Right atrium auricular region (tissue), 2 donors: ENCODE measurements around the gene ZNF423. TPM values are rescaled to one million over a fixed set of nuclear protein-coding genes. Genes with fewer than 3 reads are reported as not detected.

Experiments
- DNase-seq: peaks from one replicate; pipeline ENCODE4 v3.0.0-alpha.2; 2019; ENCODE audit warnings: low spot score
- H3K27ac ChIP-seq, 2 donors: fragments of 200-600 bp; sonication (generic); 1 replicate in 1 of 2; 2 replicates in 1 of 2; pipeline ENCODE4 v1.5.1; 2016 to 2019
- H3K27me3 ChIP-seq, 2 donors: fragments of 200-600 bp; sonication (generic); one replicate each; pipeline versions ENCODE4 v1.5.1 to v1.6.0; 2017 to 2019
- H3K36me3 ChIP-seq: fragments of 200-600 bp; sonication (generic); one replicate; pipeline ENCODE4 v1.5.1; 2016
- H3K4me1 ChIP-seq, 2 donors: fragments of 200-600 bp; sonication (generic); one replicate each; pipeline versions ENCODE4 v1.5.1 to v1.6.0; 2017 to 2019
- H3K4me3 ChIP-seq, 2 donors: fragments of 200-600 bp; sonication (generic); 1 replicate in 1 of 2; 2 replicates in 1 of 2; pipeline ENCODE4 v1.5.1; 2017 to 2019; ENCODE audit warnings: mild to moderate bottlenecking in 1 of 2, moderate library complexity in 1 of 2
- H3K9me3 ChIP-seq, 2 donors: fragments of 200-600 bp; sonication (generic); one replicate each; pipeline ENCODE4 v1.5.1; 2019
- CTCF ChIP-seq, 2 donors: fragments of 200-600 bp; sonication (generic); IDR thresholded peaks; one replicate each; pipeline ENCODE4 v1.5.1; 2019; ENCODE audit warnings: antibody characterized with exemption in 2 of 2
- total RNA-seq, 2 donors: library from RNA; depleted of rRNA; stranded (reverse); fragments of >200 nt; gene quantifications; one replicate each; pipeline ENCODE4 v1.1.0, GENCODE V29; 2016

The ZNF423 gene
- total RNA-seq, 2 donors from 2014 or later: 8.5 to 10.7 TPM

DNA sequence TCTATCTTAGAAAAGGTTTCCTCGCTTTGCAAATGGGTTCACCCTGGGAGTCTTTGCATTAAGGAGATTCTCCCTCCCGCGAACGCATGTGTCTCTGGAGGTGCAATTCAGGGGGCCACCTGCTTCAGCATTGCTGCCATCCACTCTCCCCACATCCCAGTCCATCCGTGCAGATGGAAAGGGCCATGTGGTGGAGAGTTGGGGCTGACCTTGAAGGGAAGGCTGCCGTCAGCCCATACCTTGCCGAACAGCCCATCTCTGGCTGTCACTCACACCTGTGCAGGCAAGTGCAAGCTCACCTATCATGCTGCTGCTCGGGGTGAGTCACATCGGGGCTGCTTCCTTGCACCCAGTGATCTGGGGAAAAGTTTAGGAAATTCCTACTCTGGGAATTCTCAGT, 106.1 kb downstream of the ZNF423 start:
- Histone ChIP-seq H3K27ac (no peak overlapping the region), H3K4me1 (peaks cover 0 to 22% of the 10 kb centered on the region in 2 donors), H3K4me3 (no peak overlapping the region), H3K36me3 (no peaks in the 10 kb centered on the region), H3K27me3 (no peaks in the 10 kb centered on the region), H3K9me3 (no peaks in the 10 kb centered on the region)
- no peak for TF ChIP-seq CTCF (IDR thresholded peaks at IDR 0.05)
- DNase-seq: no peak

DNA sequence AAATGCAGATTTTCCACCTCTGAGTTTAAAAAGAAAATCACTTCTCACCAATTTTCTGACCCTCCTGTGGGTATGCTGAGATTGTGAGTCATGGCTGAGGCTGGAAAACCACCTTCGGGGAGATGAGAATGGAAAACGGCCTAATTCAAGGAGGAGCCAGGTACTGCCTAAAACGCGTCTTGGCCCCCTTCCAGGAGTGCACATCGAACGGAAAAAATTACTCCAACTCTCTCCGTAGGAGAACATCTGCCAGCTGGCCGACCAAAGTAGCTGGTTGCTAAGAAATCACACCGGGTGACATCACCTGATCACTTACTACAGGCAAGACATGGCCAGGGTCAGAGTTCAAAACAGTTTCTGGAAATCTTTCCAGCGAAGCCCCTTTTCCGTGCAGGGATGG, 107.6 kb downstream of the ZNF423 start:
- TF ChIP-seq CTCF (IDR thresholded peaks at IDR 0.05): no peak
- Histone ChIP-seq H3K4me1 (peaks cover 0 to 9% of the 10 kb centered on the region in 2 donors), H3K27me3 (no peaks in the 10 kb centered on the region), H3K36me3 (no peaks in the 10 kb centered on the region), H3K27ac (no peak overlapping the region), H3K4me3 (no peak overlapping the region), H3K9me3 (no peaks in the 10 kb centered on the region)
- no peak for DNase-seq

GRCh38 chr16:49747654-49748053, 108.3 kb downstream of the ZNF423 start:
- no peak for TF ChIP-seq CTCF (IDR thresholded peaks at IDR 0.05)
- Histone ChIP-seq H3K27ac (no peak overlapping the region), H3K4me1 (peaks cover 0 to 9% of the 10 kb centered on the region in 2 donors), H3K27me3 (no peaks in the 10 kb centered on the region), H3K9me3 (no peaks in the 10 kb centered on the region), H3K4me3 (no peak overlapping the region), H3K36me3 (no peaks in the 10 kb centered on the region)
- DNase-seq: no peak

GRCh38 chr16:49746545-49746944, 109.4 kb downstream of the ZNF423 start:
- no peaks in the 10 kb centered on the region for H3K36me3 ChIP-seq
- H3K27me3 ChIP-seq: no peaks in the 10 kb centered on the region
- TF ChIP-seq CTCF (IDR thresholded peaks at IDR 0.05): no peak
- no peaks in the 10 kb centered on the region for H3K9me3 ChIP-seq
- peaks cover 0 to 9% of the 10 kb centered on the region in 2 donors for H3K4me1 ChIP-seq
- no peak for DNase-seq
- H3K27ac ChIP-seq: no peak overlapping the region
- H3K4me3 ChIP-seq: no peak overlapping the region

GRCh38 chr16:49745311-49745747, 110.6 kb downstream of the ZNF423 start:
- H3K9me3 ChIP-seq: no peaks in the 10 kb centered on the region
- no peaks in the 10 kb centered on the region for H3K36me3 ChIP-seq
- no peak overlapping the region for H3K27ac ChIP-seq
- H3K4me3 ChIP-seq: no peak overlapping the region
- DNase-seq: no peak
- H3K27me3 ChIP-seq: no peaks in the 10 kb centered on the region
- TF ChIP-seq CTCF (IDR thresholded peaks at IDR 0.05): no peak
- peaks cover 0 to 7% of the 10 kb centered on the region in 2 donors for H3K4me1 ChIP-seq
